HUES6 (cell line): Measurements from ENCODE around the gene SDF4.

Experiments used
- H3K27ac ChIP-seq: 2 replicates; pipeline ENCODE4 v1.7.0; 2013; ENCODE audit warnings: low read depth, mild to moderate bottlenecking, low read length, inconsistent platforms
- H3K27me3 ChIP-seq: 2 replicates; pipeline ENCODE4 v1.6.1; 2013; ENCODE audit warnings: low read length; ENCODE audit not compliant: control insufficient read depth, insufficient read depth
- H3K36me3 ChIP-seq: 2 replicates; pipeline ENCODE4 v1.6.1; 2013; ENCODE audit warnings: low read length; ENCODE audit not compliant: control insufficient read depth, insufficient read depth
- H3K4me1 ChIP-seq: 2 replicates; pipeline ENCODE4 v1.6.1; 2013; ENCODE audit warnings: low read length; ENCODE audit not compliant: control insufficient read depth, insufficient read depth
- H3K4me3 ChIP-seq: 2 replicates; pipeline ENCODE4 v1.5.1; 2013; ENCODE audit warnings: low read depth, low read length
- H3K9ac ChIP-seq: one replicate; pipeline ENCODE4 v1.6.1; 2013; ENCODE audit warnings: mild to moderate bottlenecking, low read length
- H3K9me3 ChIP-seq: 2 replicates; pipeline ENCODE4 v1.6.1; 2013; ENCODE audit warnings: low read depth, low read length; ENCODE audit not compliant: control insufficient read depth, insufficient read depth

SDF4 gene

DNA sequence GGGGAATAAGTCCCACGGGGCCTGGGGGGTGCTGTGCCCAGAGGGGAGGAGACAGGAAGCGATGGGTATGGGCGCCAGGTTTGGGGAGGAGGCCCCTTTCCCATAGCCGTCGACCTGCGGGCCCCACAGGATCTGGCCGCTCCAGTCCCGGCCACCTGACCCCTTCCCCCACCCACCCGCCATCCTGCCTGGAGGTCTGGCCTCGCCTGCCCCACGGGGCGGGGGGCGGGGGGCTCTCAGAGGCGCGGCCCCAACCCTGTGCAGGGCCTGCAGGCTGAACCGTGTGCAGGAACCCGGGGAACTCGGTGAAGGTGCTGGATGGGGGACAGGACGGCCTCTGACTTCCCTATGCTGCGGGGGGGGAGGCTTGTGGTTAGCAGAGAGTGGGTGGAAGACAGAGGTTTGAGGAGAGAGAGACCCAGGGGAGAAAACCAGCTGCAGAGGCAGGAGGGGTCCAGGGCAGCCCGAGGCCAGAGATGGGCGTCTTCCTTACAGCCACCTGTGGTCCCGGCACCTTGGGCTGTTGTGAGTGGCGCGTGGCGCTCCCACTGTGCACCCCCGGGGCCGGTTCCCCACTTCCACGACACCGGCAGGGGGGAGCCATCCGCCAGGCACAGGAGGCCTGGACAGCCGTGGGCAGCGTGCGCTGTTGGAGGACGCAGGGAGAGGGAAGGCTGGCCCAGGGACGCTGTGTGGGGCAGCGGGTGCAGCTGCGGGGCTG is 22.9 kb downstream of the SDF4 start:
- H3K9ac ChIP-seq: no peak overlapping the region

GRCh38 chr1:1207571-1207892 is 24.3 kb downstream of the SDF4 start:
- Histone ChIP-seq H3K9me3 (no peaks in the 10 kb centered on the region), H3K27me3 (peaks cover 45% of the 10 kb centered on the region), H3K36me3 (no peaks in the 10 kb centered on the region), H3K9ac (no peak overlapping the region), H3K4me1 (peaks cover 22% of the 10 kb centered on the region), H3K4me3 (no peak overlapping the region), H3K27ac (no peak overlapping the region)

More for the DNA sequence above, 22.9 kb downstream of the SDF4 start:
- Histone ChIP-seq H3K4me1 (peaks cover 22% of the 10 kb centered on the region), H3K27ac (no peak overlapping the region), H3K4me3 (no peak overlapping the region), H3K36me3 (no peaks in the 10 kb centered on the region), H3K9me3 (no peaks in the 10 kb centered on the region), H3K27me3 (peaks cover 34% of the 10 kb centered on the region)

- H3K27me3 ChIP-seq: peaks cover 45% of the 10 kb centered on the region
- H3K9ac ChIP-seq: no peak overlapping the region
- peaks cover 22% of the 10 kb centered on the region for H3K4me1 ChIP-seq
- H3K4me3 ChIP-seq: peak overlapping the region; percentile 57; the same call in 1 of the 2 replicates
- H3K9me3 ChIP-seq: no peaks in the 10 kb centered on the region
- H3K27ac ChIP-seq: no peak overlapping the region
- no peaks in the 10 kb centered on the region for H3K36me3 ChIP-seq
Observed at GRCh38 chr1:1206966-1207531, 24.8 kb downstream of the SDF4 start.

- no peak within 1 kb of the TSS for H3K27ac ChIP-seq
- H3K9ac ChIP-seq: peak within 1 kb of the TSS; percentile 22
- no peaks in the 10 kb centered on the region for H3K9me3 ChIP-seq
- H3K4me1 ChIP-seq: peaks cover 22% of the 10 kb centered on the region
- H3K36me3 ChIP-seq: no peaks in the 10 kb centered on the region
- H3K27me3 ChIP-seq: peaks cover 45% of the 10 kb centered on the region
- H3K4me3 ChIP-seq: peak within 1 kb of the TSS; percentile 57
Observed at GRCh38 chr1:1206376-1206965, 25.3 kb downstream of the SDF4 start, which contains the start of gene TNFRSF18. TNFRSF18 (minus strand) TSS chr1:1206592; CDS start chr1:1206571, 21 bp downstream.

- Histone ChIP-seq H3K27me3 (peaks cover 45% of the 10 kb centered on the region), H3K27ac (no peak overlapping the region), H3K9me3 (no peaks in the 10 kb centered on the region), H3K4me1 (peaks cover 22% of the 10 kb centered on the region), H3K4me3 (peak overlapping the region; percentile 57), H3K36me3 (no peaks in the 10 kb centered on the region), H3K9ac (peak overlapping the region; percentile 22)
Observed at GRCh38 chr1:1205769-1206375, 25.9 kb downstream of the SDF4 start.

DNA sequence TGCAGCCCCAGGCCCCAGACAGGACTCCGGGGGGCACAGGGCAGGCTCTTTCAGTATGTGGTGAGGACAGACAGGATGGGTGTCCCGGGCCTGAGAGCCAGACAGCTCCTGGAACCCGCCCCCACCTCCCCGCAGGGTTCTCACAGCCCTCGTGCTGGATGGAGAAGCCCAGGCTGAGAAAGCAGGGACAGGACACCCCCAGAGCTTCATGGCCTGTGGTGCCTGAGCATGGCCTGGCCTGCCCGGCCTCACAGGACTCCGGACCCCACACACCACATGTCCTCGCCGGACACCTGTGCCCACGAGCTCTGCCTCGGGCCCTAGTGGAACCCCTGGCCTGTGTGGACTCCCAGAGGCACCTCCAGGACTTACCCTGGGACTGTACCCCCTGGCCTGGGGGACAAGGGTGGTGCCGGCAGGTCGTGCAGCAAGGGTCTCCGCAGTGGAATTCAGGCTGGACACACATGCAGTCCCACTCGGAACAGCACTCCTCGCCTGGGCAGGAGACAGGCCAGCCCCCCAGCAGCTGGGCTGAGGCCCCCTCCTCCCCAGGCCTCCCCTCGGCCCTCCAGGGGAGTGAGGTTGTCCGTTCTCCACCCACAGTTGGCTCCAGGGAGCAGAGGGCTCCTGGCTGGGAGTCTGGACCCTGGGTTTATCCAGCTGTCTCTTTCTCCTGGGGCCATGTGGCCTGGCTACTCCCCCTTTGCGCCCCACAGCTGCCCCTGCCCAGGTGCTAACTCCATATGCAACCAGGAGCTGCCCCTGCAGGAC is 26.6 kb downstream of the SDF4 start:
- Histone ChIP-seq H3K9me3 (no peaks in the 10 kb centered on the region), H3K27ac (no peak overlapping the region), H3K4me3 (no peak overlapping the region), H3K36me3 (no peaks in the 10 kb centered on the region), H3K27me3 (peaks cover 50% of the 10 kb centered on the region), H3K9ac (no peak overlapping the region), H3K4me1 (peaks cover 25% of the 10 kb centered on the region)

DNA sequence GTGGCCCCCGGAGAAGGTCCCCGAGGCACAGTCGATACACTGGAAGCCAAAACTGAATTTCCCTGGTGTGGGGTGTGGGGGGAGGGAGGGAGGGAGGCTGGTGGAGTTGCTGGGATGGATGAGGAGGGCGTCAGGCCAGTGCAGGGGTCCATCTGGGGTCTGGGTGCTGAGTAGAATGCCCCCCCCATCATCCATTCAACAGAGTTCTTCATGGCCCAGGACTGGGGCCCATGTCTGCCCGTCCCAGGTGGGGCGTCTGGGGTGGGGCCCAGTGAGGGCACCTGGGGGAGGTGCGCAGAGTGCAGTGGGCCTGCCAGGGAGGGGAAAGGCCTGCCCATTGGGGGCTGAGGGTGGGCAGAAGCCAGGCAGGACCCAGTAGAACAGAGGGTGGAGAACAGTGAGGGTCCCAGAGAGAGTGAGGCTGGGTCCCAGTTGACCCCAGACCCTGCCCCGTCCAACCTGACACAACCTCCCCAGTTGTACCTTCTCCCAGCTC is 27.3 kb downstream of the SDF4 start:
- Histone ChIP-seq H3K4me3 (no peak overlapping the region), H3K9me3 (no peaks in the 10 kb centered on the region), H3K4me1 (peaks cover 25% of the 10 kb centered on the region), H3K27ac (no peak overlapping the region), H3K27me3 (peaks cover 50% of the 10 kb centered on the region), H3K36me3 (no peaks in the 10 kb centered on the region), H3K9ac (no peak overlapping the region)

GRCh38 chr1:1203561-1204424 is 28.0 kb downstream of the SDF4 start:
- no peaks in the 10 kb centered on the region for H3K9me3 ChIP-seq
- peaks cover 25% of the 10 kb centered on the region for H3K4me1 ChIP-seq
- H3K27me3 ChIP-seq: peaks cover 50% of the 10 kb centered on the region
- no peak overlapping the region for H3K27ac ChIP-seq
- no peaks in the 10 kb centered on the region for H3K36me3 ChIP-seq
- no peak overlapping the region for H3K4me3 ChIP-seq
- no peak overlapping the region for H3K9ac ChIP-seq

DNA sequence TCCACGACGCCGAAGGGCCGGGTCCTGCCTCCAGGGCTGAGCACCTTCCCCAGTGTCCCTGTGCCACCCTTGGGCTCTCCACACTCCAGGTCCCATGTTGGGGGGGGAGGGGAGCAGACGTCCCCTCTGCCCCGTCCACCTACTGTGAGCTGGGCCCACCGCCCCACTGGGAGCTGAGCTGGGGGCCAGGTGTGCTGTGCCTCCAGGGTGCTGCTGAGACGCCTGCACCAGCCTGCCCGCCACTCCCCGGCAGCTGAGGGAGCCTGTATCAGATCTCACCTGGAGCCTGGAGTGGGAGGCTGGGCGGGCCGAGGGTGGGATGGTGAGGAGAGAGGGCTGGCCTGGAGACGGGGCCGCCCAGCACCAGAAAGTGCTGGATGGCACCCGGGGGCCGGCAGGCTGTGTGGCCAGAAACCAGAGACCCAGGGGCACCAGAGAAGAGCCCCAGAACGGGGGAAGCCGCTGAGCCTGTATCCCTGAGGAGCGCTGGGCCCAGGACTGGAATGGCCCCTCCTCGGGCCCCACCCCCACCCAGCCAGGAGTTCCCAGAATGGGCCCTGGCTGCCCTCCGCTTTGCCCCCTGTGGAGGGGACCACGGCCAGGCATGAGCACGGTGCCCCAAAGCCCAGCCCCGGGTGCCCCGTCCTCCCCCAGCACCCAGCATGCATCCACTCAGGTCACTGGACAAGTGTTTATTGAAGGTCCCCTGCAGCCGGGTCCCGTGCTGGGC is 28.8 kb downstream of the SDF4 start:
- Histone ChIP-seq H3K27me3 (peaks cover 50% of the 10 kb centered on the region), H3K9ac (no peak overlapping the region), H3K4me3 (no peak overlapping the region), H3K27ac (no peak overlapping the region), H3K36me3 (no peaks in the 10 kb centered on the region), H3K9me3 (no peaks in the 10 kb centered on the region), H3K4me1 (peaks cover 20% of the 10 kb centered on the region)
